Thymus (tissue), 11 donors: Measurements from ENCODE around the gene CUL1. TPM values are rescaled to one million over a fixed set of nuclear protein-coding genes. Genes with fewer than 3 reads are reported as not detected.

Experiments used
- DNase-seq, 9 donors: peaks; one replicate each; pipeline ENCODE4 v3.0.0-alpha.2; 2013; ENCODE audit warnings: low spot score in 9 of 9, low read depth in 6 of 9, missing footprints in 1 of 9
- H3K27ac ChIP-seq, 2 donors: one replicate each; pipeline ENCODE4 v1.5.1; 2013; ENCODE audit warnings: control low read depth in 1 of 2, low read depth in 1 of 2, low read length in 1 of 2, mild to moderate bottlenecking in 1 of 2, moderate library complexity in 1 of 2
- H3K27me3 ChIP-seq, 2 donors: one replicate each; pipeline ENCODE4 v1.5.1; 2013; ENCODE audit warnings: low read length in 1 of 2; ENCODE audit not compliant: control insufficient read depth in 2 of 2, insufficient read depth in 1 of 2
- H3K36me3 ChIP-seq, 2 donors: one replicate each; pipeline ENCODE4 v1.5.1; 2013; ENCODE audit warnings: low read length in 1 of 2, mild to moderate bottlenecking in 1 of 2, moderate library complexity in 1 of 2; ENCODE audit not compliant: control insufficient read depth in 2 of 2, insufficient read depth in 2 of 2
- H3K4me1 ChIP-seq, 2 donors: one replicate each; pipeline ENCODE4 v1.5.1; 2013; ENCODE audit warnings: low read length in 2 of 2; ENCODE audit not compliant: control insufficient read depth in 2 of 2, insufficient read depth in 2 of 2
- H3K4me3 ChIP-seq, 2 donors: one replicate each; pipeline ENCODE4 v1.5.1; 2013; ENCODE audit warnings: low read length in 2 of 2, control low read depth in 1 of 2, mild to moderate bottlenecking in 1 of 2
- H3K9me3 ChIP-seq, 2 donors: one replicate each; pipeline ENCODE4 v1.5.1; 2013; ENCODE audit warnings: low read length in 1 of 2, mild to moderate bottlenecking in 1 of 2; ENCODE audit not compliant: control insufficient read depth in 2 of 2, insufficient read depth in 1 of 2
- WGBS: extraction: QIAGEN DNeasy Blood & Tissue Kit; methylation state at CpG from one replicate; pipeline ENCODE4 v1.1.7; 2013; 5-methylcytosine and 5-hydroxymethylcytosine counted together
- polyA plus RNA-seq: library from polyadenylated mRNA; stranded (reverse); fragments of 200-250 nt; gene quantifications from one replicate; pipeline ENCODE4 v1.2.3, GENCODE V29; 2013
- total RNA-seq: library from RNA; stranded (reverse); fragments of 120-200 nt; gene quantifications from one replicate; pipeline ENCODE4 v1.2.4, GENCODE V29; 2013
- donor health status: healthy.

Gene CUL1
- total and polyA plus RNA-seq, 2 donors, result 35.5 to 38.7 TPM

DNA sequence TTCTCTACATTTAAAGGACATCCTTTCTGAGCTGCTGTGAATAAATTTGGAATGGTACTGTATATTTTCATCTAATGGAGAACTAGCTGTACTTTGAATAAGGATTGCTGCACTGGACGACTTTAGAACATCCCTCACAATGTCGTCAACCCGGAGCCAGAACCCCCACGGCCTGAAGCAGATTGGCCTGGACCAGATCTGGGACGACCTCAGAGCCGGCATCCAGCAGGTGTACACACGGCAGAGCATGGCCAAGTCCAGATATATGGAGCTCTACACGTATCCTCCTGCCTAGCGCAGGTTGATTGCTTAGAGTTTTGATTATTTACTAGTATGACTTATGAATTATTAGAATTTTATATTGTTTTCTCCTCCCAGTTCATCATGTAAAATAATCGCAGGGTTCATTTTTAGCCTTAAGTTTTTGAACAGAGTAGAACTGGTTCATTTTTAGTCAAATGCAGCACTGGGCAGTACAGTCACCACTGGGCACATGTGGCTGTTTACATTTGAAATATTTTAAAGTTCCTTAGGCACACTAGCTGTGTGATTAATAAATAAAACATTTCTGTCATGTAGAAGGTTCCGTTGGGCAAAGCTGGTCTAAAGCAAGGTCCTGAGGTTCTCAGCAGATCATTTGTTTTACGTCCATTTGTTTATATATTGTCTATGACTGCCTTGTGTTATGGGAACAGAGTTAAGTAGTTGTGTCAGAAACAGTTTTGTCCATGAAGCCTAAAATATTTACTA lies 31.5 kb downstream of the CUL1 start:
- DNase-seq, result no peak
- peaks cover 0 to 9% of the 10 kb centered on the region in 2 donors for H3K4me1 ChIP-seq
- H3K27me3 ChIP-seq, result no peaks in the 10 kb centered on the region
- H3K9me3 ChIP-seq, result no peaks in the 10 kb centered on the region
- no peak overlapping the region for H3K4me3 ChIP-seq
- peaks cover 14 to 34% of the 10 kb centered on the region in 2 donors for H3K36me3 ChIP-seq
- no peak overlapping the region for H3K27ac ChIP-seq
- WGBS, result 98% methylated on average over 12 of the region's 12 CpGs

DNA sequence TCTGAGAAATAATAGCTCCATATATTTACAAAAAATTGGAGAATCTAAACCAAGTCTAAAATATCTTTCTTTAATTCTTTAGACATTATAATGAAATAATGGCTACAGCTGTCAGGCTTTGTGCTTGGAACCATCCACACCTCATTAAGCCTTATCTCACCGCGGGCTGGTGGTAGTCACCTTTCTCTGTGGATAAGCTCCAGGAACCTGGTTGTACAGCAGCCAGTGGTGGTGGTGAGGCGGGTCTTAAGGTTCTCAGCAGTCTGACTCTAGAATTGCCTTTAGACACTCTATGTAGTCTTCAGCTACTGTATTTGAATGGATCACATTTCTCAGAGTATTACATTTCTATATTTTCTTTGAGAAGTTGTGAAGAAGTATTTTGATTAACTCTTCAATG lies 34.2 kb downstream of the CUL1 start:
- Histone ChIP-seq H3K9me3 (no peaks in the 10 kb centered on the region), H3K36me3 (peaks cover 16 to 40% of the 10 kb centered on the region in 2 donors), H3K27ac (no peak overlapping the region), H3K27me3 (no peaks in the 10 kb centered on the region), H3K4me1 (peaks cover 0 to 2% of the 10 kb centered on the region in 2 donors), H3K4me3 (no peak overlapping the region)
- WGBS, result 96% methylated on average over 3 of the region's 3 CpGs
- DNase-seq, result no peak

DNA sequence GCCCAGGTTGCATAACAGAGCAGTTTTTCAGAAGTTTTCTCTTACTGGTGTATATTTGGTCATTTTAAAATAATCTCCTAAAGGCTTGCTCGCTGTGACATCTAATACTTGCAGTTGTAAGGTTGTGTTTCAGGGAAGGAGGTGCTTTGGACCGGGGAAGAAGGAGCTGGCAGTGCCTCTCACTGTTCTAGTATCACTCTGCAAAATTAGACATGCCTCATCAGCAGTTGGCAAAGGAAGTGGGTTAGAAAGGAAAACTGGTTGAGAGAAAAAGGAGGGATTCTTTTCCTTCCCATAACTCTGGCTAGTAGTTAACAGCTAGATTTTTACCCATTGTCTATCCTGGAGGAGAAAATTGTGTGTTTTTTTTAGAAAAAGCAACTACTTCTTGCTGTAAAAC lies 34.8 kb downstream of the CUL1 start:
- Histone ChIP-seq H3K4me3 (no peak overlapping the region), H3K4me1 (no peaks in the 10 kb centered on the region), H3K27ac (no peak overlapping the region), H3K27me3 (no peaks in the 10 kb centered on the region), H3K9me3 (no peaks in the 10 kb centered on the region), H3K36me3 (peaks cover 16 to 46% of the 10 kb centered on the region in 2 donors)
- no peak for DNase-seq
- 93% methylated on average over 2 of the region's 2 CpGs for WGBS

DNA sequence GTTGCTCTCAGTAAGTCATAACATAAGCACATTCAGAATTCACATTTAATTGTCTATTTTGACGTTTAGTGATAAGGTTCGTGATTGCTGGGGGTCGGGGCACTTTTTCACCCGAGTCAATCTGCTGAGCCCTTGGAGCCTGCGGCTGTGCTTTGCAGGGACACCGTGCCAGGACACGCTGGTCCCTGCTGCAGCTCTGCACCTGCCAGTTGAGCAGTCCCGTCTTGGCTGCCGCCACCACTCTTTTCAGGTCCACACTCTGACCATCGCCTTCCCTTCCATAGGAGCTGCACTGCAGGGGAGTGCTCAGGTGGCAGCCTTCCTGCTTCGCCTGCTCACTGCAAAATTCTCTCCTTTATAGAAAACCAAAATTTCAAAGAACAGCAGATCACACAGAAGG lies 36.4 kb downstream of the CUL1 start:
- WGBS, result 97% methylated on average over 11 of the region's 11 CpGs
- H3K4me1 ChIP-seq, result no peaks in the 10 kb centered on the region
- no peak overlapping the region for H3K27ac ChIP-seq

DNA sequence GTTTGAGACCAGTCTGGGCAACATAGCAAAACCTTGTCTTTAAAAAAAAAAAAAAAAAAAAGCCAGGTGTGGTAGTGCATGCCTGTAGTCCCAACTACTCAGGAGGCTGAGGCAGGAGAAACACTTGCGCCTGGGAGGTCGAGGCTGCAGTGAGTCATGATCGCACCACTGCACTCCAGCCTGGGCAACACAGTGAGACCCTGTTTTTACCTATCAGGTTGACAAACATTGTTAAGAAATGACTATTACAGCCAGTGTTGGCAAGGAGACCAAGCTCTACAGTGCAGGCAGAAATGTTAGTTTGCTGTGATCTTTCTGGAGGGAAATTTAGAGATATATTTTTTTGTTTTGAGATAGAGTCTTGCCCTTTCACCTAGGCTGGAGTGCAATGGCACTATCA lies 37.3 kb downstream of the CUL1 start:
- H3K4me1 ChIP-seq, result no peaks in the 10 kb centered on the region
- no peak overlapping the region for H3K27ac ChIP-seq
- H3K4me3 ChIP-seq, result no peak overlapping the region
- peaks cover 0 to 1% of the 10 kb centered on the region in 2 donors for H3K9me3 ChIP-seq
- peaks cover 15 to 46% of the 10 kb centered on the region in 2 donors for H3K36me3 ChIP-seq
- no peak for DNase-seq
- H3K27me3 ChIP-seq, result no peaks in the 10 kb centered on the region
- WGBS, result over 99% methylated on average over 3 of the region's 3 CpGs

More for the DNA sequence above, 36.4 kb downstream of the CUL1 start:
- Histone ChIP-seq H3K9me3 (no peaks in the 10 kb centered on the region), H3K4me3 (no peak overlapping the region), H3K27me3 (no peaks in the 10 kb centered on the region), H3K36me3 (peaks cover 17 to 52% of the 10 kb centered on the region in 2 donors)
- DNase-seq, result no peak

DNA sequence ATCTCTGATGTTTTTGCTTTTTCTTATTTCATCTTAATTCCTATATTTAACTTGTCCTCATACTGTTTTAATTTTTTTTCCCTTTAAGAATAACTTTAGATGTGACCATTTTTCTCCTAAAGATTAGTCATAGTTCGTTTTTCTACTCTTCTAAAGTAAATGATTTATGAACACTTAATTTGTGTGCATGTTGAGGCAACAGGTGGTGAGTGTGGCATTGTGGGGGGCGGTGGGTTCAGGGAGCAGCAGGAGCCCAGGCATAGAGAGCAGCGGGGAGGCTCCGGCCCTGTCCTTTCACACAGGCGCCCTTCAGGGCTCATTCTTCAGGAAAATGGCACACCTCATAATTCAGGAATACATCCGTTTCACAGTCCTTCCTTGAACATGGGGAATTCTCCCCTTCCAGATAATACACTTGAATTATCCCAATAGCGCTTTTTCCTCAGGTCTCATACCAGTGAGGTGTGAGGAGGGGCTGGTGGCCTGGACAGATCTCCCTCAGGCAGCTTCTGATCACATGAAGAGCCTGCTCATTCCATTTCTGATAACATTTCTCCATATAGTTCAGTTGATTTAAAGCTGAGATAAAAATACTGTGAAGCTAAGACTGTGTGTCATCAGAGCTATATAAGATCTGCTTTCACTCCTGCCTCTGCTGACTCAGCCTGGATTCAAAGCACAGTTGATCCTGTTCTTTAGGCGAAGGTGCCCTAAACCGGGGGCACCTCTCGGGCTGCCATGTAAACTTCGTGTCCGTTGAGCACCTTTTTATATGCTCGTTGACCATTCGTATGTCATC lies 40.2 kb downstream of the CUL1 start:
- no peak overlapping the region for H3K4me3 ChIP-seq
- no peaks in the 10 kb centered on the region for H3K4me1 ChIP-seq
- H3K9me3 ChIP-seq, result peaks cover 0 to 1% of the 10 kb centered on the region in 2 donors
- H3K27ac ChIP-seq, result no peak overlapping the region
- H3K27me3 ChIP-seq, result no peaks in the 10 kb centered on the region
- DNase-seq, result no peak
- peaks cover 9 to 31% of the 10 kb centered on the region in 2 donors for H3K36me3 ChIP-seq
- WGBS, result 98% methylated on average over 14 of the region's 14 CpGs

DNA sequence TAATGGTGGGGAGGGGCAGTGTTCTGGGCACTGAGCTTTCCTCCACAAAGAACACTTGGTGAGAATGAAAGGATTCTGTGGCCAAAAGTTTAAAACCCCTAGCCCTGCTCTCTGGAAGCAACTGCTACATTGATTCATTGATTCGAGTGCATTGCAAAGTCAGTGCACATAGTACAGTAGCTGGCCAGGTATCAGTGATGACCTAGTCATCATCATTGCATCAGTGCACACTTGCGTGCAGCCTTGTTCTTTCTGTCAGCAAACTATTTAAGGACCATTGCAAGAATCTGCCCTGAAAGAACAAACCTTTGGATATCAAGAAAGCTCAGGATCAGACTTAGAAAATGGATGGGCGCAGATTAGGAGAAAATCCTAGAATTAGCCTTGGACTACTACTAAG lies 47.4 kb downstream of the CUL1 start:
- no peaks in the 10 kb centered on the region for H3K4me1 ChIP-seq
- no peaks in the 10 kb centered on the region for H3K27me3 ChIP-seq
- DNase-seq, result no peak
- H3K9me3 ChIP-seq, result no peaks in the 10 kb centered on the region
- H3K27ac ChIP-seq, result no peak overlapping the region
- no peak overlapping the region for H3K4me3 ChIP-seq
- H3K36me3 ChIP-seq, result peaks cover 0 to 1% of the 10 kb centered on the region in 2 donors
- WGBS, result 98% methylated on average over 3 of the region's 3 CpGs

DNA sequence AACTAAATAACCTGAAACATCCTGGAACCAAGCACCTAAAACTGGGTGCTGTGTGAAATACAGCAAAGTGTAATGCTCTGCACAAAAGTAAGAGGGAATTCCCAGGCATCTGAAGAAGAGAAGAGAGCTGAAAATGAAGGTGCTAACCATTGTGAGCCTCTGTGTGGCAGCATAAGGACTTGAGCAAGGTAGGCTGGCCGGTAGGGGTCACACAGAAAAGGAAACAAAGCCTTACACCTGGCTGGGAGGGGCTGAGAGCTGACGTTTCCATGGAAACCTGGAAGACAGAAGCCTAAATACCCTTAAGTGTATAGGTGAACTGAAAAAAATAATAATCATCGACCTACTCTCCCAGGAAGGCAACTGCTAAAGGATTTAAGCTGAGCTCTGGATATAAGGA lies 48.6 kb downstream of the CUL1 start:
- 78% methylated on average over 3 of the region's 3 CpGs for WGBS
- Histone ChIP-seq H3K27ac (no peak overlapping the region), H3K36me3 (no peaks in the 10 kb centered on the region), H3K9me3 (no peaks in the 10 kb centered on the region), H3K4me1 (no peaks in the 10 kb centered on the region), H3K27me3 (no peaks in the 10 kb centered on the region), H3K4me3 (no peak overlapping the region)
- peak in 1 of 9 donors; percentile 41 for DNase-seq
